CD8-positive, alpha-beta memory T cell (primary cell): Measurements from ENCODE around the gene ITGAL. TPM values are rescaled to one million over a fixed set of nuclear protein-coding genes. Genes with fewer than 3 reads are reported as not detected.
"Not testable (repeated sequence)": the region's sequence is repeated elsewhere in the genome, so short reads cannot be mapped to it uniquely, and the experiment has no call there.

Experiments
- CTCF ChIA-PET: fragments of 350-600 bp; sonication (Branson Sonifier 250); formaldehyde crosslinking; loops from one replicate; lab custom pipeline; 2021; ENCODE audit warnings: antibody characterized with exemption; lab: Charles Lee
- POLR2A ChIA-PET: fragments of 350-600 bp; sonication (Branson Sonifier 250); formaldehyde crosslinking; loops from one replicate; lab custom pipeline; 2021; ENCODE audit warnings: antibody characterized with exemption; lab: Charles Lee
- DNase-seq, 5 donors: peaks; one replicate each; pipeline versions ENCODE4 v3.0.0 to v3.0.0-alpha.2; 2020 to 2022; ENCODE audit warnings: mixed read lengths in 1 of 5
- H3K27ac ChIP-seq: one replicate; pipeline ENCODE4 v1.7.0; 2013; ENCODE audit warnings: low read depth, mild to moderate bottlenecking, low read length, moderate library complexity
- H3K27me3 ChIP-seq: 2 replicates; pipeline ENCODE4 v1.7.0; 2013; ENCODE audit warnings: low read length, mild to moderate bottlenecking; ENCODE audit not compliant: insufficient read depth, poor library complexity, severe bottlenecking
- H3K36me3 ChIP-seq: 2 replicates; pipeline ENCODE4 v1.7.0; 2013; ENCODE audit warnings: mild to moderate bottlenecking, low read length, moderate library complexity; ENCODE audit not compliant: insufficient read depth
- H3K4me1 ChIP-seq: 2 replicates; pipeline ENCODE4 v1.7.0; 2013; ENCODE audit warnings: mild to moderate bottlenecking, low read length, moderate library complexity; ENCODE audit not compliant: insufficient read depth
- H3K4me3 ChIP-seq: 2 replicates; pipeline ENCODE4 v1.7.0; 2013; ENCODE audit warnings: mild to moderate bottlenecking, low read length
- H3K9me3 ChIP-seq: 2 replicates; pipeline ENCODE4 v1.7.0; 2013; ENCODE audit warnings: mild to moderate bottlenecking, low read length
- H3K27ac Mint-ChIP-seq, 8 donors: one replicate each; pipeline ENCODE4 v1.8.0; 2020 to 2021; ENCODE audit warnings: mixed read lengths in 8 of 8, mild to moderate bottlenecking in 6 of 8, inconsistent platforms in 3 of 8, moderate library complexity in 3 of 8
- H3K27me3 Mint-ChIP-seq, 2 donors: one replicate each; pipeline ENCODE4 v1.8.0; 2020 to 2021; ENCODE audit warnings: mixed read lengths in 2 of 2, mild to moderate bottlenecking in 1 of 2, moderate library complexity in 1 of 2
- H3K36me3 Mint-ChIP-seq, 3 donors: one replicate each; pipeline ENCODE4 v1.8.0; 2020 to 2021; ENCODE audit warnings: mixed read lengths in 3 of 3, inconsistent platforms in 1 of 3, mild to moderate bottlenecking in 1 of 3
- H3K4me1 Mint-ChIP-seq, 3 donors: one replicate each; pipeline ENCODE4 v1.8.0; 2020 to 2021; ENCODE audit warnings: mixed read lengths in 3 of 3, inconsistent platforms in 1 of 3, mild to moderate bottlenecking in 1 of 3
- H3K4me3 Mint-ChIP-seq, 7 donors: one replicate each; pipeline ENCODE4 v1.8.0; 2020 to 2021; ENCODE audit warnings: mixed read lengths in 7 of 7, mild to moderate bottlenecking in 6 of 7, moderate library complexity in 4 of 7, inconsistent platforms in 2 of 7
- H3K9me3 Mint-ChIP-seq, 5 donors: one replicate each; pipeline ENCODE4 v1.8.0; 2020 to 2022; ENCODE audit warnings: mixed read lengths in 5 of 5, mild to moderate bottlenecking in 3 of 5, moderate library complexity in 2 of 5, inconsistent platforms in 1 of 5
- polyA plus RNA-seq: library from polyadenylated mRNA; unstranded; fragments of 300-500 nt; fragmentation: Illumina TruSeq; gene quantifications from one replicate; pipeline ENCODE4 v1.2.3, GENCODE V29; 2021
- total RNA-seq, 2 experiments: library from RNA; stranded (reverse); gene quantifications; one replicate each; pipeline ENCODE4 v1.2.3, GENCODE V29; 2021

The ITGAL gene
- total and polyA plus RNA-seq, 3 experiments from 2014 or later = 256 to 363 (median 333) TPM

- Histone ChIP-seq H3K27me3 (no peaks in the 10 kb centered on the region), H3K9me3 (no peaks in the 10 kb centered on the region), H3K36me3 (no peaks in the 10 kb centered on the region), H3K4me3 (peak overlapping the region; percentile 98), H3K4me1 (peaks cover 21% of the 10 kb centered on the region), H3K27ac (peak overlapping the region; percentile 91)
- ChIA-PET POLR2A (interaction anchor here (0.6 to 4.3 kb wide), 10 partner anchors 10 to 447 kb away, joined by 3 to 71 read pairs (median 8); partner anchors contain the start of genes FBRS, ZNF688 and ZNF764), CTCF (interaction anchor here (1.2 to 6.2 kb wide), 10 partner anchors 9 to 103 kb away, joined by 4 to 69 read pairs (median 21); partner anchors contain the start of genes DCTPP1, ZNF688 and ZNF764)
- Mint-ChIP-seq H3K36me3 (peaks cover 0 to 37% (median 0%) of the 10 kb centered on the region in 3 donors), H3K27ac (peak overlapping the region; percentile 62 to 94 (median 90)), H3K4me1 (peaks cover 19 to 39% (median 25%) of the 10 kb centered on the region in 3 donors), H3K9me3 (no peaks in the 10 kb centered on the region), H3K4me3 (peak overlapping the region; percentile 89 to 98 (median 91)), H3K27me3 (no peaks in the 10 kb centered on the region)
- no peak for DNase-seq
These were observed 61.3 kb downstream of the ITGAL start for GRCh38 chr16:30533748-30534367.

GRCh38 chr16:30534368-30535105, 62.0 kb downstream of the ITGAL start, which contains the start of gene ZNF747:
ZNF747 (minus strand) TSS chr16:30534858; CDS start chr16:30534679, 179 bp downstream.
- no peaks in the 10 kb centered on the region for H3K9me3 ChIP-seq
- ChIA-PET CTCF (interaction anchor here (1.0 to 6.2 kb wide), 22 partner anchors 10 to 448 kb away, joined by 3 to 69 read pairs (median 7); partner anchors contain the start of genes DCTPP1, FBRS, ZNF688 and ZNF689), POLR2A (interaction anchor here (0.6 to 4.3 kb wide), 13 partner anchors 11 to 126 kb away, joined by 3 to 71 read pairs (median 7); partner anchors contain the start of genes FBRS, PRR14, ZNF688 and ZNF764)
- peak; percentile 86 to 94 (median 87) for DNase-seq
- peaks cover 2% of the 10 kb centered on the region for H3K36me3 ChIP-seq
- H3K4me1 ChIP-seq = peaks cover 20% of the 10 kb centered on the region
- H3K4me3 Mint-ChIP-seq = peak within 1 kb of the TSS; percentile 89 to 98 (median 92)
- peak within 1 kb of the TSS; percentile 98 for H3K4me3 ChIP-seq
- no peaks in the 10 kb centered on the region for H3K27me3 ChIP-seq
- H3K9me3 Mint-ChIP-seq = no peaks in the 10 kb centered on the region
- H3K27me3 Mint-ChIP-seq = no peaks in the 10 kb centered on the region
- H3K4me1 Mint-ChIP-seq = peaks cover 18 to 39% (median 25%) of the 10 kb centered on the region in 3 donors
- H3K27ac Mint-ChIP-seq = peak within 1 kb of the TSS; percentile 92 to 99 (median 98)
- H3K36me3 Mint-ChIP-seq = peaks cover 0 to 37% (median 0%) of the 10 kb centered on the region in 3 donors
- peak within 1 kb of the TSS; percentile 91 for H3K27ac ChIP-seq

GRCh38 chr16:30535106-30535776, 62.7 kb downstream of the ITGAL start:
- no peaks in the 10 kb centered on the region for H3K9me3 Mint-ChIP-seq
- H3K36me3 Mint-ChIP-seq = peaks cover 0 to 40% (median 0%) of the 10 kb centered on the region in 3 donors
- H3K4me1 Mint-ChIP-seq = peaks cover 18 to 39% (median 25%) of the 10 kb centered on the region in 3 donors
- peak in 1 of 5 donors; percentile 12 for DNase-seq
- H3K4me3 Mint-ChIP-seq = peak overlapping the region; percentile 89 to 98 (median 92)
- Histone ChIP-seq H3K36me3 (peaks cover 4% of the 10 kb centered on the region), H3K4me1 (peaks cover 20% of the 10 kb centered on the region), H3K9me3 (no peaks in the 10 kb centered on the region), H3K27me3 (no peaks in the 10 kb centered on the region), H3K4me3 (peak overlapping the region; percentile 98), H3K27ac (peak overlapping the region; percentile 91)
- H3K27ac Mint-ChIP-seq = peak overlapping the region; percentile 92 to 99 (median 98)
- no peaks in the 10 kb centered on the region for H3K27me3 Mint-ChIP-seq
- CTCF ChIA-PET = interaction anchor here (0.6 to 6.2 kb wide), 33 partner anchors 8 to 448 kb away, joined by 3 to 69 read pairs (median 5); partner anchors contain the start of genes DCTPP1, FBRS, ZNF688 and ZNF689
- POLR2A ChIA-PET = interaction anchor here (0.5 to 4.3 kb wide), 18 partner anchors 8 to 165 kb away, joined by 3 to 71 read pairs (median 5); partner anchors contain the start of genes DCTPP1, FBRS, PRR14 and TBC1D10B

GRCh38 chr16:30535777-30536190, 63.2 kb downstream of the ITGAL start:
- Mint-ChIP-seq H3K27me3 (no peaks in the 10 kb centered on the region), H3K4me3 (peak overlapping the region; percentile 89 to 98 (median 92)), H3K4me1 (peaks cover 18 to 39% (median 25%) of the 10 kb centered on the region in 3 donors), H3K27ac (peak overlapping the region; percentile 92 to 99 (median 98)), H3K36me3 (peaks cover 0 to 37% (median 0%) of the 10 kb centered on the region in 3 donors), H3K9me3 (no peaks in the 10 kb centered on the region)
- H3K36me3 ChIP-seq = peaks cover 4% of the 10 kb centered on the region
- H3K27ac ChIP-seq = peak overlapping the region; percentile 91
- H3K4me3 ChIP-seq = peak overlapping the region; percentile 98
- ChIA-PET CTCF (interaction anchor here (0.6 to 6.2 kb wide), 31 partner anchors 9 to 449 kb away, joined by 3 to 69 read pairs (median 5); partner anchors contain the start of genes DCTPP1, FBRS, ZNF688 and ZNF689), POLR2A (interaction anchor here (0.5 to 4.3 kb wide), 14 partner anchors 9 to 165 kb away, joined by 3 to 71 read pairs (median 6); partner anchors contain the start of genes DCTPP1, FBRS, PRR14 and TBC1D10B)
- no peaks in the 10 kb centered on the region for H3K9me3 ChIP-seq
- peaks cover 20% of the 10 kb centered on the region for H3K4me1 ChIP-seq
- no peaks in the 10 kb centered on the region for H3K27me3 ChIP-seq
- peak; percentile 34 to 75 (median 41) for DNase-seq

- H3K4me3 ChIP-seq, DNase-seq, H3K9me3 ChIP-seq, H3K27me3 ChIP-seq, H3K27me3 Mint-ChIP-seq, H3K36me3 ChIP-seq, H3K9me3 Mint-ChIP-seq: not testable (repeated sequence)
- H3K4me1 ChIP-seq = peaks cover 20% of the 10 kb centered on the region
- H3K27ac ChIP-seq = peak overlapping the region; percentile 91
- peaks cover 0 to 30% (median 0%) of the 10 kb centered on the region in 3 donors for H3K36me3 Mint-ChIP-seq
- ChIA-PET CTCF (interaction anchor here (0.8 to 6.2 kb wide), 19 partner anchors 9 to 450 kb away, joined by 3 to 69 read pairs (median 7); partner anchors contain the start of genes DCTPP1, FBRS, ZNF688 and ZNF689), POLR2A (interaction anchor here (1.3 to 4.3 kb wide), 4 partner anchors 15 to 74 kb away, joined by 3 to 71 read pairs (median 27); partner anchors contain the start of genes ZNF688 and ZNF764)
- H3K27ac Mint-ChIP-seq = peak overlapping the region; percentile 92 to 99 (median 98)
- peaks cover 18 to 39% (median 25%) of the 10 kb centered on the region in 3 donors for H3K4me1 Mint-ChIP-seq
- peak overlapping the region; percentile 25 to 98 (median 91) for H3K4me3 Mint-ChIP-seq
These were observed 64.0 kb downstream of the ITGAL start for GRCh38 chr16:30536391-30537024.

GRCh38 chr16:30539000-30539964, 66.7 kb downstream of the ITGAL start:
- H3K9me3 ChIP-seq = no peaks in the 10 kb centered on the region
- POLR2A ChIA-PET = interaction anchor here (1.0 kb wide), 1 partner anchor 24 kb away, joined by 3 read pairs; no protein-coding TSS in a partner anchor

More at GRCh38 chr16:30539000-30539964, 66.7 kb downstream of the ITGAL start:
- Mint-ChIP-seq H3K27ac (peak overlapping the region in 1 of 8 donors; percentile 77), H3K27me3 (no peaks in the 10 kb centered on the region), H3K9me3 (no peaks in the 10 kb centered on the region), H3K36me3 (peaks cover 0 to 18% (median 0%) of the 10 kb centered on the region in 3 donors), H3K4me3 (no peak overlapping the region), H3K4me1 (peaks cover 18 to 29% (median 21%) of the 10 kb centered on the region in 3 donors)
- Histone ChIP-seq H3K4me3 (no peak overlapping the region), H3K27me3 (no peaks in the 10 kb centered on the region), H3K4me1 (peaks cover 17% of the 10 kb centered on the region), H3K27ac (peak overlapping the region; percentile 9), H3K36me3 (peaks cover 4% of the 10 kb centered on the region)
- DNase-seq = no peak
- CTCF ChIA-PET = interaction anchor here (0.5 to 2.1 kb wide), 2 partner anchors 18 to 724 kb away, joined by 3 to 7 read pairs; partner anchors contain the start of gene ZNF764
